ENCODE data around the gene EXOC7.

GRCh38 chr17:76049836-76050537 is 53.6 kb downstream of the EXOC7 start:
- TF ChIP-seq NFIC (IDR thresholded peaks at IDR 0.05), result no peak
- no peak for TF ChIP-seq MAX (IDR thresholded peaks at IDR 0.05)
- no peak for TF ChIP-seq REST (IDR thresholded peaks at IDR 0.05; ENCODE audit: low read depth)
- no peak for TF ChIP-seq RAD21 (IDR thresholded peaks at IDR 0.05; ENCODE audit: low read depth)
- TF ChIP-seq YY1 (IDR thresholded peaks at IDR 0.05; ENCODE audit: low read depth), result no peak
- TF ChIP-seq EGR1 (IDR thresholded peaks at IDR 0.05), result no peak
- no peak for TF ChIP-seq FOXM1 (IDR thresholded peaks at IDR 0.05; ENCODE audit: borderline replicate concordance, low read depth)
- no peak for TF ChIP-seq TAF1 (IDR thresholded peaks at IDR 0.05; ENCODE audit: low read depth)
- TF ChIP-seq CEBPB (IDR thresholded peaks at IDR 0.05), result no peak

All from Ishikawa (cell line).